ENCODE data around the gene GJB6. TPM values are rescaled to one million over a fixed set of nuclear protein-coding genes. Genes with fewer than 3 reads are reported as not detected.

GJB6 gene
- total RNA-seq, 1 donor: not detected

- Histone ChIP-seq H3K4me2 (ENCODE audit: insufficient read depth, low read length) (no peak overlapping the region), H2AFZ (ENCODE audit: low read length) (no peak overlapping the region), H3K79me2 (ENCODE audit: insufficient read depth, low read length) (no peaks in the 10 kb centered on the region), H3K9me3 (ENCODE audit: low read depth, low read length) (no peaks in the 10 kb centered on the region), H3K27ac (ENCODE audit: low read depth, low read length) (no peak overlapping the region), H3K27me3 (ENCODE audit: insufficient read depth, low read length) (peaks cover 77% of the 10 kb centered on the region), H3K4me3 (ENCODE audit: insufficient read depth, low read length) (no peak overlapping the region), H3K4me1 (ENCODE audit: insufficient read depth, low read length) (no peaks in the 10 kb centered on the region), H4K20me1 (ENCODE audit: insufficient read depth, low read length) (no peaks in the 10 kb centered on the region), H3K36me3 (ENCODE audit: insufficient read depth, low read length) (no peaks in the 10 kb centered on the region)
- no peak for DNase-seq (ENCODE audit: insufficient read length, low spot score, missing footprints)
- TF ChIP-seq CTCF (IDR thresholded peaks at IDR 0.05; ENCODE audit: extremely low read depth, low read depth, low read length): no peak
Observed at GRCh38 chr13:20198781-20199180, 33.3 kb downstream of the GJB6 start.

GRCh38 chr13:20197361-20197834 is 34.7 kb downstream of the GJB6 start:
- Histone ChIP-seq H3K27me3 (ENCODE audit: insufficient read depth, low read length) (peaks cover 79% of the 10 kb centered on the region), H3K9me3 (ENCODE audit: low read depth, low read length) (no peaks in the 10 kb centered on the region), H4K20me1 (ENCODE audit: insufficient read depth, low read length) (no peaks in the 10 kb centered on the region), H3K4me1 (ENCODE audit: insufficient read depth, low read length) (no peaks in the 10 kb centered on the region), H2AFZ (ENCODE audit: low read length) (peak overlapping the region; percentile 71), H3K36me3 (ENCODE audit: insufficient read depth, low read length) (no peaks in the 10 kb centered on the region), H3K27ac (ENCODE audit: low read depth, low read length) (no peak overlapping the region), H3K4me2 (ENCODE audit: insufficient read depth, low read length) (peak overlapping the region; percentile 34), H3K4me3 (ENCODE audit: insufficient read depth, low read length) (peak overlapping the region; percentile 42), H3K79me2 (ENCODE audit: insufficient read depth, low read length) (no peaks in the 10 kb centered on the region)
- DNase-seq (ENCODE audit: insufficient read length, low spot score, missing footprints): peak; percentile 86
- TF ChIP-seq CTCF (IDR thresholded peaks at IDR 0.05; ENCODE audit: extremely low read depth, low read depth, low read length): peak; percentile 81

GRCh38 chr13:20195801-20196200 is 36.3 kb downstream of the GJB6 start:
- Histone ChIP-seq H4K20me1 (ENCODE audit: insufficient read depth, low read length) (no peaks in the 10 kb centered on the region), H3K27me3 (ENCODE audit: insufficient read depth, low read length) (peaks cover 83% of the 10 kb centered on the region), H3K27ac (ENCODE audit: low read depth, low read length) (no peak overlapping the region), H2AFZ (ENCODE audit: low read length) (no peak overlapping the region), H3K79me2 (ENCODE audit: insufficient read depth, low read length) (no peaks in the 10 kb centered on the region), H3K4me2 (ENCODE audit: insufficient read depth, low read length) (no peak overlapping the region), H3K9me3 (ENCODE audit: low read depth, low read length) (no peaks in the 10 kb centered on the region), H3K36me3 (ENCODE audit: insufficient read depth, low read length) (no peaks in the 10 kb centered on the region), H3K4me1 (ENCODE audit: insufficient read depth, low read length) (peaks cover 10% of the 10 kb centered on the region), H3K4me3 (ENCODE audit: insufficient read depth, low read length) (no peak overlapping the region)
- no peak for DNase-seq (ENCODE audit: insufficient read length, low spot score, missing footprints)
- TF ChIP-seq CTCF (IDR thresholded peaks at IDR 0.05; ENCODE audit: extremely low read depth, low read depth, low read length): no peak

- peaks cover 18% of the 10 kb centered on the region for H3K4me1 ChIP-seq (ENCODE audit: insufficient read depth, low read length)
- H3K27ac ChIP-seq (ENCODE audit: low read depth, low read length): no peak overlapping the region
- H3K4me3 ChIP-seq (ENCODE audit: insufficient read depth, low read length): no peak overlapping the region
- TF ChIP-seq CTCF (IDR thresholded peaks at IDR 0.05; ENCODE audit: extremely low read depth, low read depth, low read length): no peak
- H3K9me3 ChIP-seq (ENCODE audit: low read depth, low read length): no peaks in the 10 kb centered on the region
- H3K36me3 ChIP-seq (ENCODE audit: insufficient read depth, low read length): no peaks in the 10 kb centered on the region
- H3K4me2 ChIP-seq (ENCODE audit: insufficient read depth, low read length): no peak overlapping the region
- no peak overlapping the region for H2AFZ ChIP-seq (ENCODE audit: low read length)
- no peak for DNase-seq (ENCODE audit: insufficient read length, low spot score, missing footprints)
- peaks cover 73% of the 10 kb centered on the region for H3K27me3 ChIP-seq (ENCODE audit: insufficient read depth, low read length)
- no peaks in the 10 kb centered on the region for H3K79me2 ChIP-seq (ENCODE audit: insufficient read depth, low read length)
- no peaks in the 10 kb centered on the region for H4K20me1 ChIP-seq (ENCODE audit: insufficient read depth, low read length)
Observed at GRCh38 chr13:20193907-20194631, 38.0 kb downstream of the GJB6 start.
